Measurements from ENCODE around the gene AQP12B. TPM values are rescaled to one million over a fixed set of nuclear protein-coding genes. Genes with fewer than 3 reads are reported as not detected.

The AQP12B gene
- total RNA-seq, 2 donors from 2014 or later, result not detected

GRCh38 chr2:240643093-240643810, 39.4 kb downstream of the AQP12B start:
- intact Hi-C loops (cut with DNase I), result no loop called here

GRCh38 chr2:240642806-240643092, 39.9 kb downstream of the AQP12B start:
- DNase-seq, result no peak
- intact Hi-C loops (cut with DNase I), result no loop called here
- no peak for ATAC-seq

More at GRCh38 chr2:240643093-240643810, 39.4 kb downstream of the AQP12B start:
- ATAC-seq, result no peak
- no peak for DNase-seq

GRCh38 chr2:240642061-240642805, 40.5 kb downstream of the AQP12B start:
- DNase-seq, result no peak
- ATAC-seq, result no peak
- intact Hi-C loops (cut with DNase I), result no loop called here

GRCh38 chr2:240640939-240641338, 41.7 kb downstream of the AQP12B start:
- no peak for ATAC-seq
- intact Hi-C loops (cut with DNase I), result no loop called here
- no peak for DNase-seq

GRCh38 chr2:240639566-240639965, 43.1 kb downstream of the AQP12B start:
- DNase-seq (no peak), ATAC-seq (no peak)
- intact Hi-C loops (cut with DNase I), result no loop called here

GRCh38 chr2:240638512-240639160, 44.0 kb downstream of the AQP12B start:
- intact Hi-C loops (cut with DNase I), result no loop called here
- ATAC-seq (peak in 1 of 2 donors; percentile 46), DNase-seq (no peak)

GRCh38 chr2:240637901-240638345, 44.8 kb downstream of the AQP12B start:
- DNase-seq, result no peak
- no peak for ATAC-seq
- intact Hi-C loops (cut with DNase I), result no loop called here

- ATAC-seq, result no peak
- DNase-seq, result no peak
- intact Hi-C loops (cut with DNase I), result no loop called here
Measured at GRCh38 chr2:240637116-240637900, 45.4 kb downstream of the AQP12B start.

GRCh38 chr2:240636563-240637115, 46.0 kb downstream of the AQP12B start:
- ATAC-seq, result no peak
- DNase-seq, result no peak
- intact Hi-C loops (cut with DNase I), result no loop called here

- intact Hi-C loops (cut with DNase I), result no loop called here
- ATAC-seq, result no peak
- DNase-seq, result no peak
Measured at GRCh38 chr2:240635998-240636547, 46.6 kb downstream of the AQP12B start.

- ATAC-seq (no peak), DNase-seq (no peak)
- intact Hi-C loops (cut with DNase I), result no loop called here
Measured at GRCh38 chr2:240635121-240635997, 47.3 kb downstream of the AQP12B start.

GRCh38 chr2:240632306-240632721, 50.4 kb downstream of the AQP12B start:
- no peak for ATAC-seq
- intact Hi-C loops (cut with DNase I), result no loop called here
- no peak for DNase-seq

GRCh38 chr2:240631548-240632305, 51.0 kb downstream of the AQP12B start:
- intact Hi-C loops (cut with DNase I), result no loop called here
- DNase-seq (no peak), ATAC-seq (no peak)

- no peak for ATAC-seq
- intact Hi-C loops (cut with DNase I), result no loop called here
- DNase-seq, result no peak
Measured at GRCh38 chr2:240630771-240631547, 51.7 kb downstream of the AQP12B start.

- intact Hi-C loops (cut with DNase I), result no loop called here
- peak; percentile 17 for DNase-seq
- ATAC-seq, result no peak
Measured at GRCh38 chr2:240629968-240630770, 52.5 kb downstream of the AQP12B start.

GRCh38 chr2:240629619-240629967, 53.1 kb downstream of the AQP12B start:
- DNase-seq (no peak), ATAC-seq (no peak)
- intact Hi-C loops (cut with DNase I), result no loop called here

Measured in left cardiac atrium (tissue), 4 donors.